GM18867 (cell line): ENCODE results near the gene TMEM178B.
"Not testable (repeated sequence)": the region's sequence is repeated elsewhere in the genome, so short reads cannot be mapped to it uniquely, and the experiment has no call there.

Experiments
- ATAC-seq: cut with Tn5 transposase; IDR thresholded peaks from one replicate; pipeline ENCODE4 v1.9.1; 2021; ENCODE audit warnings: mild to moderate bottlenecking, moderate library complexity; ENCODE audit not compliant: unreplicated experiment

The TMEM178B gene

DNA sequence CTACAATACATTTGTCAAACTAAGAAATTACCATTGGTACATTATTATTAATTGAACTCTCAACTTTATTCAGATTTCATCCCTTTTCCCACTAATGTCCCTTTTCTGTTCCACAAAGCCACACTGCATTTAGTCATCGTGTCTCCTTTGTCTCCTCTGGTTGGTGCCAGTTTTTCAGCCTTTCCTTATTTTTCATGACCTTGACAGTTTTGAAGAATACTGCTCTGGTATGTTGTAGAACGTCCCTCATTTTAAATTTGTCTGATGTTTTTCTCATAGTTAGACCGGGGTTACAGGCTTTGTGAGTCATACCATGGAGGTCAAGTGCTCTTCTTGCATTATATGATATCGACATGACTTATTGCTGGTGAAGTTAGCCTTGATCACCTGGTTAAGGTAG, 304.0 kb downstream of the TMEM178B start:
- ATAC-seq: no peak

DNA sequence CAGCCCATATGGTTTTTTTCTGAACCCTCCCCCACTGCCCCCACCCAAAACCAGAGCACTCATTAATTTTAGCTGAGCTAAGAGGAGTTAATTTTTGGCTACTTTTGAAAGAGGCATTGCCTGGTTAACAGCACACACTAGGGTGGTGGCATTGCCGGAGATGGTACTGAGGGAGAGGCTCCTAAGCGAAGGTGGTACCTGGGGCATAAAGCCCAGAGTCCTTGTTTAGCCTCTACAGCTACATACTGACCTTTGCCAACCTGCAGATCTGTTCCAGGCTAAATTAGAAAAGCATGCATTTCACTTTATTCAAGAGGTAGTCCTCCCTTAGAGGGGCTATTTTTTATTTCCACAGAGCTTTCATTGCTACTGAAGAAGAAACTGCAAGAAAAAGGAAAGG, 304.5 kb downstream of the TMEM178B start:
- no peak for ATAC-seq

DNA sequence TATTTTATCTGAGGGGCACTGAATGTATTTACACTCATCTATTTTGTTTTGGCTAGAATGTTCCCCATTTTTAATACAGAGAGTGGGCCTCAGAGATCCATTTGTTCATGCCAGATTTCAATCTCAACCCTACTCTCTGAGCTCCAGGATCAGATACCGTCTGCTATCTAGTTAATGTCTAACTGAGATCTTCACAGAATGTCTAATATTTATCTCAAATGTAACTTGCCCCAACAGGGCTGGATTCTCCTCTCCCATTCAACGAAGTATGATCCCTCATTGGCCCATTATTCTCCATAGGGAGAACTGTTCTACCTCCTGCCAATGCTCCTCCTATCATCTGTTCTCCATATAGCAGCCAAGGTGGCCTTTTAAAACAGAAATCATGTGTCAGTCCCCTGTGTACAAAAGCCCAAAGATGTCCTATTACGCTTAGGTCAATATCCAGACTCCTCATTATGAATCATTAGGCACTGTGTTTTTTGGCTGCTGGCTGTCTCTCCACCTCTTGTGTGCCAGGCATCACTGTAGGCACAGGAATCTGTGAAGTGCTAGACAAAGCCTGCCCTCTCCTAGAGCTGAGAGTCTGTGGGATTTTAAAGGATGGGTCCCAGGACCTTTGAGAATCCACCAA, 308.0 kb downstream of the TMEM178B start:
- ATAC-seq: no peak

DNA sequence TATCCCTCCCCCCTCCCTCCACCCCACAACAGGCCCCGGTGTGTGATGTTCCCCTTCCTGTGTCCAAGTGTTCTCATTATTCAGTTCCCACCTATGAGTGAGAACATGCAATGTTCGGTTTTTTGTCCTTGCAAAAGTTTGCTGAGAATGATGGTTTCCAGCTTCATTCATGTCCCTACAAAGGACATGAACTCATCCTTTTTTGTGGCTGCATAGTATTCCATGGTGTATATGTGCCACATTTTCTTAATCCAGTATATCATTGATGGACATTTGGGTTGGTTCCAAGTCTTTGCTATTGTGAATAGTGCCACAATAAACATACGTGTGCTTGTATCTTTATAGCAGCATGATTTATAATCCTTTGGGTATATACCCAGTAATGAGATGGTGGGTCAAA, 309.5 kb downstream of the TMEM178B start:
- ATAC-seq: not testable (repeated sequence)

DNA sequence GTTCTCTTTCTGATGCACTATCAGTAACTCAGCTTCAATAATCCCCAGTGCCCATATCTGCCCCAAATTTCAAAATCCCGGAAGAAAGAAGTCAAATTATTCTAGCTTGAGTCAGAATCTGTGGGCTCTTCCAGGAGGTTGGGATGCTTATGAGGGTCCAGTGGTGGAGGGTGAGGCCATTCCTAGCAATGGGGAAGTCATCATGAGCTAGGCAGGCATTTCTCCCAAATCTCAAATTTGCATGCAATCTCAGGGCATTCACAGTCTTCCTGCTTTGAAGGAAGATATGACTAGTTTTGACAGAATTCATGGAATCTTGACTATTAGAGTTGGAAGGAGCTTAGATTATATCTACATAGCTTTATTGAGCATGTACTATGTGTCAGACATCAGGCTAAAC, 313.0 kb downstream of the TMEM178B start:
- no peak for ATAC-seq

DNA sequence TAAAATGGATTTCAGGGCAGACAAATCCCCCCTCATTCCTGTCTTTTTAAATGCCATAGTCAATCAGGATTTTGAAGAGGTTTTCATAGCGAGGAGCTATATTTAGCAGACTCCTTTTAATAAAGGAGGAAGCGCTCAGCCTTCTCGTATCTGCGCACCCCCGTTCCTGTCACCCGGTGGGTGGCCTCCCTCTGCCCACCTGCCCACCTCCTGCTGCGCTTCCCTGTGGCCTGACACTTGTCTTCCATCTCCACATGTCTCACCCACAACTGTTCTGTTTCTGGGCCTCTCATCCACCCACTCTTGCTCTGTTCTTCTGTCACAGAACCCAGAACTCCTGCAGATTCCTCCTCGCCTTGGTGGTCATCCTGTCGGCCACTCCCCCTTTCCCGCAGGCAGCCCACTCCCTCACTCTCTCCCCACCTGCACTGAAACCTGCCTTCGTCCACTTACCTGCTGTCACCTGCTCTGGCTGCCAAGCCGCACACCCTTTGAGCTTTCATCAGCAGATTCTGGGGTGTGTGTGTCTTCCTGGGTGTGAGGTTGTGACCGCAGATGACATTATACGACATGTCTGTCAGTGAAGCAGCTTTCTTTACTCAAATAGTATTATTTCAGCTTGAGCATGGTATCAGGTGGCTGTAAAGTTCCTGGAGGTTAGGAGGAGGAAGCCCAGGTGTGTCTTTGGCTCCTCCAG, 313.8 kb downstream of the TMEM178B start:
- ATAC-seq: no peak

DNA sequence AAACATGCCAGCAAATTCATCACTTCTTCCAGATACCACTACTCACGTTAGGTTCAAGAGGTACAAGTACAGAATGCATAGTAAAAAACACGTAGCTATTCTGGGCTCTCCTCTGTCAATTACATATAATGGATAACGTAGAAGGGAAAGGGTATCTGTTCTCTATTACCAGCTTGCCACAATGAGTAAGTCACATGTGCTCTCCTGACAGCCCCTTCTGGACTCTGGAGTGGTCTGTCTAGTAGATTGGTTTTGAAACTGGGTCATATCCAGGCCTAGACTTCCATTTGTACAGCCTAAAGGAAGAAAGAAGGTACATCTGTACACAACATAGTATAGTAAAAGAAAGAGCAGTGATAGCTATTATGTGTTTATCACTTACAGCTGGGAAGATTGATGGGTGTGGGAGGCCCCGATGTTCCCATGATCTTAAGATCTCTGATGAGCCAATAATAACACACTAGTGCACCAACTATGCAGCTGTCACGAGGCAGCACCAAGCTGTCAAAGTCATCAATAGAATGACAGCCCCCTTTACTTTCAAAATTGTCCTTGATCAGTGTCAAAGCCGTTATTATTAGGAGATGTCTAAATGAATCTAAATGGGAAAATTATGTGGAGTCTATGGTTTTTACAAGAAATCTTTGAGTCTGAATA, 315.4 kb downstream of the TMEM178B start:
- ATAC-seq: no peak

DNA sequence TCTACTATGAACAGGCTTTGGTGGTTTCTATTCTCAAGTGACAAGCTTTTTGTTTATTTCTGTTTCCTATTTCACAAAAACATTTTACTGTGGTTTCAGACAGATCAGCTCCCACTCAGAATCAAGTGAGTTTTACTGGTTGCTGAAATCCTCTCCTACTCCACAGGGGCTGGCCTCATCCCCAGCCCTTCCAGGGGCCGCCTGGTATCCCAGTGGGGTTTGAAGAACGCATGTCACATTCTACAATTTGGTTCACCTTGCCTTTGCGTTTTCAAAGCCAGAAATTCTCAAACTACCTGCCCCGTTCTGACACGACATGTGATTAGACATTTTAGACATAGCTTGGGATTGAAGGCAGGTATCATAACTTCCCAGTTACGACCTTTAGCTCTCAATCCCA, 316.5 kb downstream of the TMEM178B start:
- ATAC-seq: no peak

DNA sequence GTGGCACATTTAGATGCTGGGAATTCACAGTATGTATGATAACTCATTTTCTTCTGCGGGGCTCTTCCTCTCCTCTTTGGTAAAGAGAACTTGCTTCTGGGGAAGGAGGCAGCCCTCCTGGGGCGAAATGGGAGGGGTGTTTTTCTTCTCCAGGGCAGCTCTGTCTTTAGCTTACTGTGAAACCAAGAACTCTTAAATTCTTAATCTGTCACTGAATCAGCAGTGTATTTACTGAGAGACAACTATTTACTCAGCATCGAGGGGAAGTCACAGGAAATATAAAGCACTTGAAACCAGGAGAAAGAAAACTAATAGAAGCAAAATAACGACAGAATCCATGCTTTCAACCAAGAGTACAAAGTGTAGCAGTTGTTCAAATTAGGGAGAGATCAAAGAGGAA, 319.2 kb downstream of the TMEM178B start:
- no peak for ATAC-seq

DNA sequence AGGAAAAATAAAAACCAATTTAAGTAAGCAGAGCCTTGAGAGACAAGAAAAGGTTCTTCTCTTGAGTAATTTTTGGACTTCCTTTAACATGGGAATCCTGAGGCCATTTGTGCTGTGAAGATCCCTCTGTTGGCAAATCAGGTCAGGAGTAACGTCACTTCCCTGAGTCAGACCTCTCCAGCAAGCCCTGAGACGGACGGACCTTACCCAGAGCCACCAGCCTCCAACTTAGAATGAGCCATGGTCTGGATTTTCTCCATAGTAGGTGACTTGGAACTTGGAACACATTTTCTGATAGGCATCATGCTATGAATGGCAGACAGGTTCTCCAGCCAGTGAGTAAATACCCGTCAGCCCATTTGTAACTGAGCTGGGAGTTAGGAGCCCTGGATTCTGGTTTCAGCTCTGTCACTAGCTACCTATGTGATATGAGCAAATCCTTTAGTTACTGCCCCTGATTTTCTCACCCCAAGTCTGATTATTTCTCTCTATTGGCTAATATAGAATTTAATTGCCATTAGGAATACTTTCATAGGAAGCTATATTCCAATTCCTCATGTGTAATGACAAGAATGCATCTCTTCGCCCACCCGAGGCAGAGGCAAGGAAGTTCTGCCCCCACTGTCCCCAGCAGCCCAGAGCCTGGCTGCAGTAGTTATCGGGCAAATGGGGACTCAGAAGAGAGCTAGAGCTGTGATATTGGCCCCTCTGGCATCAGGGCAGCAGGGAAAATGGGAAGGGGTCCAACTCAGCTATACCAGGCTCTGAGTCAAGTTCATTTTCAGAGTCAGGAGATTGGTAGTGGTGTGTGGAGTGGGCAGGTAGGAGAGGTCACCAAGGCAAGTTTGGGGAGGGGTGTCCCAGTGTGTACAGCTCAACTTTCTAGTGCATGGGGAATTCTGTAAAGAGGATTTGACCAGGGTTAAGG, 323.6 kb downstream of the TMEM178B start:
- ATAC-seq: no peak

DNA sequence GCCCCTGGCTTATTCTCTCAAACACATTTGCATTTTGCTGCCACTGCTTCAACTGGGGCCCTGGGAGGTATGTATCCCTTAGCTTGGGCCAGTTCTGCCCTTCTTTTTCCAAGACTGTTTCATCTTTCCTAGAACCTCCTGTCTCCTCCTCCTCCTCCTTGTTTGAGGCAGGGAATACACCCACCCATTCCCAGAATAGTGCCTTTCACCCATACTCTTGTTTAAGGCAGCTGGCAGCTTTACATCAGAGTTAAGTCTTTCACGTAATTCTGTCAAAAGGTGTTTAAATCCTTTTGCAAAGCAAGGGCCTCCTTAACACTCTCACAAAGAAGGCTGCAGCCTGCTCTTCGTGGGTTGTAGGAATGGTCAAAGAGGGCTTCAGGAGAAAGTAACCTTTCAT, 326.5 kb downstream of the TMEM178B start:
- ATAC-seq: no peak

DNA sequence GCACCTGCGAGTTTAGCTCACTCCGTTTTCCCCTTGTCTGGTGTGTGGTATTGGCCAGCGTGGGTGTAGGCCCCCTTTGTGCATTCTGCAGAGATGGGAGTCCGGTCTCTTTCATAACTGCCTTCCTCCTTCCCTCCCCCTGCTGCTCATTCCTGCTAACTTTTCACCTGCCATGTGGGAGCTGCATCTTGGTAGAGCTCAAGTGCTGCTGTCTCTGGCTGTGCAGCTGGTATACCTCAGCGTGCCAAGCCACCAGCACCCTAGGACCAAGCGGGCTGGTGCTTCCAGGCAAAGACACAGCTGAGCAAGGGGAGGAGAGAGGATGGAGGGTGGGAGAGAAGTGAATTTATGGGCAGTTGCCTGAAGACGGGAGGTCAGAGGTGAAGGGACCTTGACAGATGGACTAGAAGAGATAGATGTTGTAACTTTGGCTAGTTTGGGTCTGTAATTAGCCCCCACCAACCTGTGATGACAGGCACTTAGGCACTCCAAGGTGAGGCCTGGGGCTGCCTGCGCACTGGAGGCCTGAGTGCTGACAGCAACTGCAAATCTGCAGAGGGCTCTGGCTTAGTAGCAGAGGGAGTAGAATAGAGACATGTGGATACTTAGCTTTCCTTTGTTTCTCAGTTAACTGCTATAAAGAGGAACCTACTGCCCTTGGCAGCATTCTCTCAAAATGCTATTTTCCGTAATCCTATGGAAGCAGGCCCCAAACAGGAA, 328.6 kb downstream of the TMEM178B start:
- no peak for ATAC-seq

DNA sequence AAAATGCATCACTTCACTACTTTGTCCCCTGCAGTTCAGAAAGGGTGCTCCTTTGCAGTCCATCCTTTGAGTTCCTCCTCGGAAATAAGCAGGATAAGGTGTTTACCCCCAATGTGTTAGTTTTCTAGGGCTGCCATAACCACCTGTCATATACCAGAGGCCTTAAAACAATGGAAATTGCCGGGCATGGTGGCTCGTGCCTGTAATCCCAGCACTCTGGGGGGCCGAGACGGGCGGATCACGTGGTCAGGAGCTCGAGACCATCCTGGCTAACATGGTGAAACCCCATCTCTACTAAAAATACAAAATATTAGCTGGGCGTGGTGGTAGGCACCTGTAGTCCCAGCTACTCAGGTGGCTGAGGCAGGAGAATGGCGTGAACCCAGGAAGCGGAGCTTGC, 330.0 kb downstream of the TMEM178B start:
- not testable (repeated sequence) for ATAC-seq

DNA sequence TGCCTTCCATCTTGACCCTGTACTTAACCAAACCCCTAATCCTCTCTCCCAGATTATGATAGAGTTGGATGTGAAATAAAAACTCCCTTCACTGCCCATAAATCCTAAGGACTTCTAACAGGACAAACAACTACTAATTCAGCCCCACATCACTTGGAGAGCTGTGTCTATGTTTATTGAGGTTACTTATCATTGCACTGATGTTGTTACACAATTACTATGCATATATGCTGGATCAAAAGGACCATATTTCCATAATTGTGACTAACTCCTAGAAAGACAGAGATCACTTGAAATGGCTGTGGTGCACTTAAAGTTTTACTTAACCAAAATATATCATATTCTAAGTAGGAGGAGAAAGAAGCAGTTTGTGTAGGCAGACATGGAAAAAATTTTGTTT, 332.5 kb downstream of the TMEM178B start:
- ATAC-seq: no peak

DNA sequence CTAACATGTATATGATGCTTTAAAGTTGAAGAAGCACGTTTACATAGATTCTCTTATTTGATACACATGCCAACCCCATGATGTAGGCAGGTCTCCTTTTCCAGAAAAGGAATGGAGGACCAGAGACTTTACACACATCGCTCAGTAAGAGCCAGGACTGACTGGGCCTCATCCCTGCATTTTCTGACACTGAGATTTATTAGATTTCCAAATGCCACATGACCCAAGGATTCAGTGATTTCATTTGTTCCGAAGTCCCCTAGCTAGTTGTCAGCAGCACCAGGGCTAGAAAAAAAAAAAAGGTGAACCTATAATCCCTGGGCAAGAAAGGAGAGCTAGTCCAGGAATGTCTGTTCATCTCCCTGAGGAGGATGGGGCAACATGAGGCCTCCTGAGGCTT, 334.0 kb downstream of the TMEM178B start:
- ATAC-seq: no peak

DNA sequence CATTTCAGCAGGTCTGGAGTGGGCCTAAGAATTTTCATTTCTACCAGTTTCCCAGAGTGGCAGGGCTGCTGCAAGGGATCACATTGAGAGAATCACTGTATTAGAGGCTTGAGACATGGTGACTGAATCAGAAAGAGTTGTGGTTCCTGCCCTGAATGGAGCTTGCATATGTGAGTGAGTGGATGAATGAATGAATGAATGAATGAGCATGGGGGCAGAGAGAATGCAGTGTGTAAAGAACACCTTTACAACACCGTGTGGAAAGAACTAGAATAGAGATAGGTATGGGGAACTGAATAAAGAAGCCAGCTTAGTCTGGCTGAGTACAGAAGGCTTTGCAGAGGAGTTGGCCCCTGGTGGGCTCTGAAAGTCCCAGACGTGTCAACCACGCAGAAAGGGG, 334.6 kb downstream of the TMEM178B start:
- ATAC-seq: no peak

DNA sequence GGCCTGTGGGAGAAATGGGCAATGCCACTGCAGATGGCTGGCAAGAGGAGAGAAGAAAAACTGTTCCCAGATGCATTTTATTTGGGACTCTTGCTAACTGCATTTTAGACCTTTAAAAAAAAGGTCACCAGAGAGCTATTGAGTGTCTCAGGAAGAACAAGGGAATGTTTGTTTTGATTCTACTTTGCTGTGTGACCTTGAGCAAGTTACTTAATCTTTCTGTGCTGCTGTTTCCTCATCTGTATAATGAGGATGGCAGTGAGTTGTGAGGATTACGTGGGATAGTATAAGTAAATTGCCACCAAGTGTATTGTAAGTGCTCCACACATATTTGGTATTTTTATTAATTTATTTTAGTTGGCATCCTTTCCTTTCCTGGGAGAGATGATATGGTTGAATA, 335.4 kb downstream of the TMEM178B start:
- ATAC-seq: no peak

DNA sequence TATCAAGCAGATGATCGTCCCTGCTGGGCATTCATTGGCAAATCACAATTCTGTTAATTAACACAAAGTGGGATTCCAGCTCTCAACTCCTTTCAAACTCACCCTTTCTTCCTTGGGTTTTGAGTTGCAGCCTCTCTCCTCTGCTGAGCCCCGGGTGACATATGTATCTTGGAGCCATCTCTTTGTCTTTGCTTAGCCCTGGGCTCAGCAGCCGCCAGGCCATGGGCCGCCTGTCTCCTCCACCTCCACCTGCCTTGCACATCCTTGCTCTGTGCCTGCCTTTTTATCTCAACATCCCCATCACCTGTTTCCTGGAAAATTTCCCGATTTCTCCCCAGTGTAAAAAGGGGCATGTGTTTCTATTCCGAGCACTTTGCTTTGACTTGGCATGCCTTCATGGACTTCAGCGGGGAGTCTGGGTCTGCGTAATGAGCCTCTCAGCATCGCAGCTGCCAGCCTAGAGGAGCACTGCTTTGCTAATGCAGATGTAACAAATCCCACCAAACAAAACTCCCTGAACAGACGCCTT, 336.0 kb downstream of the TMEM178B start:
- no peak for ATAC-seq

DNA sequence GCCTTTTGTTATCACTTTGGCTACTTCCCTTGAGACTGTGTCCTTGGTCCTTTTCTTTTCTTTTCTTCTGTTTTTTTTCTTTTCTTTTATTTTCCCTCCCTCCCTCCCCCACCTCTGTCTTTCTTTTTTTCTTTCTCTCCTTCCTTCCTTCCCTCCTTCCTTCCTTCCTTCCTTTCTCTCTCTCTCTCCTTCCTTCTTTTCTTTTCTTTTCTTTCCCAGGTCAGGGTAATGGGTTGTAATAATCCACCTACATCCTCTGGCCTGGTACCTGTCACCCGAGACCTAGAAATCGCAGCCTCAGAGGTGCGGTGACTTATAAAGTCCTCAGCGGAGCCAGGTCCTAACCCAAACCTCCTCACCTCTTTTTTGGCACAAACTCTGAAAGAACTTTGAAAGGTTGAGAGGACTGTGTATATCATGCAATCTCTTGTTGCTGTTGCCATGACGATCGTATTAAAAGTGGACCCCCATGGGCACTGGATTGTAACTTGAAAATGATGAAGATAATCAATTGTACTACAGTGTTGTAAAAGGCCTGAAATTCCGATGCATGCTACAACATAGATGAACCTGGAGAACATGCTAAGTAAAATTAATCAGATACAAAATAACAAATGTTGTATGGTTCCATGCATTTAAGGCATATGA, 336.6 kb downstream of the TMEM178B start:
- ATAC-seq: no peak

DNA sequence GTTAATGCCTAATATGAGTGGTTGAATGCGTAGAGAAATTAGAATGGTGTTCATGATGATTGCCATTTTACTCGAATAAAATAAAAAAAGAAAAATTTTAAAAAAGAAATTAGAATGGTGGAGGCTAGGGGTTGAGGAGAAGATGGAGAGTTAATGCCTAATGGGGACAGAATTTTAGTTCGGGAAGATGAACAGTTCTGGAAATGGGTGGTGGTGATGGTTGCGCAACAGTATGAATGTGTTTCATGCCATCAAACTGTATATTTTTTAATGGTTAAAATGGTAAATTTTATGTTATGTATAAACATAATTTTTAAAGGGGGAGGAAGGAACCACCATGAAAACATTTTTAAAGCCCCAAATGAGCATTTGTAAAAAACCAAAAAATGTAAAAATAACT, 337.3 kb downstream of the TMEM178B start:
- no peak for ATAC-seq
